ENCODE results near the gene C2orf69. TPM values are rescaled to one million over a fixed set of nuclear protein-coding genes. Genes with fewer than 3 reads are reported as not detected.

C2orf69 gene
- total and polyA plus RNA-seq, 2 of the 8 experiments (the other 6 are each of a cell fraction or from before 2014, with no cell fraction given) = 3.9 to 32.0 TPM

DNA sequence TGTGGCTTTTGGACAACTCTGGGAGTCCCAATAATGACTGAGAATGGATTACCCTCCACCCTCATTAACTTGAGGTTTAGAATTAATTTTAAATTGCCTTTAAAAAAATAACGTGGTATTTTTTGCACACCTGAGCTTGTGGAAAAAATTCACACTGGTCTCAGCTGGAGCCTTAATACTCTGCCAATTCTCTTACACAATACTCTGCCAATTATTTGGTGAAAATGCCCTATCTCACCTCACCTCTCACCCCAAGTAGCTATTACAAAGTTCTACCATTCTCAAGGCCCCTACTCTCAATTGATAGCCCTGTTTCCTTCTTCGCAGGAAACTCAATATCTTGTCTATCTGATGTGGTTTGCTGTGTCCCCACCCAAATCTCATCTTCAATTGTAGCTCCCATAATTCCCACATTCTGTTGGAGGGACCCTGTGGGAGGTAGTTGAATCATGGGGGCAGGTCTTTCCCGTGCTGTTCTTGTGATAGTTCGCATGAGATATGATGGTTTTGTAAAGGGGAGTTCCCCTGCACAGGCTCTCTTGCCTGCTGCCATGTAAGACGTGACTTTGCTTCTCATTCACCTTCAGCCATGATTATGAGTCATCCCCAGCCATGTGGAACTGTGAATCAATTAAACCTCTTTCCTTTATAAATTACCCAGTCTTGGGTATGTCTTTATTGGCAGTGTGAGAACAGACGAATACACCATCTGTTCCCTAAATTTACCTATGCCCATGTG, 27.4 kb upstream of the C2orf69 start:
- Histone ChIP-seq H3K14ac (ENCODE audit: insufficient read length) (no peak overlapping the region), H4K20me1 (replicated peaks in 1 of 2; ENCODE audit: control insufficient read depth in 1 of 2, insufficient read depth in 2 of 2, low read length in 2 of 2) (no peaks in the 10 kb centered on the region), H2BK120ac (replicated peaks; ENCODE audit: low read depth, low read length) (no peak overlapping the region), H4K8ac (ENCODE audit: extremely low read depth, insufficient read depth, low read length) (no peak overlapping the region), H3K4me2 (ENCODE audit: insufficient read depth in 1 of 2, low read depth in 2 of 2, low read length in 2 of 2) (no peak overlapping the region), H3K4ac (replicated peaks; ENCODE audit: insufficient read length, low read depth, low read length) (no peak overlapping the region), H3K56ac (replicated peaks; ENCODE audit: insufficient read length, low read depth, low read length) (no peak overlapping the region), H2BK12ac (ENCODE audit: low read depth, low read length) (no peak overlapping the region), H3K9ac (replicated peaks in 1 of 4; ENCODE audit: extremely low read depth in 1 of 4, low read depth in 3 of 4, low read length in 3 of 4) (no peak overlapping the region), H3K79me1 (ENCODE audit: low read depth, low read length) (no peaks in the 10 kb centered on the region), H4K91ac (replicated peaks; ENCODE audit: insufficient read length, low read length) (no peak overlapping the region), H2BK20ac (ENCODE audit: low read length) (no peak overlapping the region), H2AK5ac (ENCODE audit: low read depth, low read length) (no peak overlapping the region), H3K27ac (ENCODE audit: low read depth, low read length) (no peak overlapping the region), H3K23ac (ENCODE audit: insufficient read length) (no peak overlapping the region), H3K79me2 (ENCODE audit: control insufficient read depth in 1 of 2, insufficient read depth in 2 of 2, low read length in 2 of 2) (no peaks in the 10 kb centered on the region), H3K4me3 (ENCODE audit: extremely low read depth in 1 of 4, insufficient read depth in 2 of 4, low read depth in 3 of 4, low read length in 4 of 4) (no peak overlapping the region), H3K36me3 (ENCODE audit: control insufficient read depth in 2 of 4, insufficient read depth in 4 of 4, low read length in 3 of 4) (no peaks in the 10 kb centered on the region), H4K5ac (ENCODE audit: insufficient read length, low read depth, low read length) (no peak overlapping the region), H3K27me3 (replicated peaks in 1 of 4; ENCODE audit: control insufficient read depth in 3 of 4, extremely low read depth in 1 of 4, insufficient read depth in 3 of 4, low read length in 3 of 4) (no peaks in the 10 kb centered on the region), H3K9me3 (ENCODE audit: insufficient read depth in 2 of 2, low read depth in 1 of 2, low read length in 1 of 2) (0 out of 4 replicates have a peak, but pooled peaks cover 0 to under 1% of the 10 kb centered on the region in 2 experiments), H3K18ac (ENCODE audit: extremely low read depth, low read length) (no peak overlapping the region), H3K4me1 (replicated peaks in 1 of 4; ENCODE audit: control insufficient read depth in 3 of 4, insufficient read depth in 4 of 4, low read length in 3 of 4) (no peaks in the 10 kb centered on the region), H2BK5ac (ENCODE audit: low read depth, low read length) (no peak overlapping the region), H2AFZ (ENCODE audit: low read length) (no peak overlapping the region), H2BK15ac (ENCODE audit: low read length) (no peak overlapping the region), H3K23me2 (ENCODE audit: low read depth, low read length) (no peaks in the 10 kb centered on the region)
- no peak for FAIRE-seq
- ChIA-PET CTCF (ENCODE audit: partially characterized antibody) (interaction anchor here (0.8 kb wide), 1 partner anchor 27 kb away, joined by 3 read pairs; the partner anchor contains the start of gene C2orf69), POLR2A (ENCODE audit: partially characterized antibody) (no interaction called here)
- TF ChIP-seq EZH2 (IDR thresholded peaks at IDR 0.05; ENCODE audit: low read depth, low read length, severe bottlenecking) (no peak), TAF7 (optimal IDR thresholded peaks at IDR 0.05; ENCODE audit: borderline replicate concordance, low read depth, low read length) (no peak), SP1 (IDR thresholded peaks at IDR 0.05; ENCODE audit: low read depth, low read length) (no peak), RFX5 (IDR thresholded peaks at IDR 0.05; ENCODE audit: borderline replicate concordance, low read depth, low read length) (no peak), KDM1A (IDR thresholded peaks at IDR 0.05; ENCODE audit: borderline replicate concordance, low read length) (no peak), RBBP5 (IDR thresholded peaks at IDR 0.05; ENCODE audit: borderline replicate concordance, low read depth, low read length) (no peak), POLR2A (IDR thresholded peaks at IDR 0.05; ENCODE audit: control extremely low read depth in 1 of 2, low read depth in 2 of 2, low read length in 2 of 2) (no peak), JUN (IDR thresholded peaks at IDR 0.05; ENCODE audit: low read depth, low read length) (no peak)
- no peak for DNase-seq (ENCODE audit: low read depth in 1 of 2, low spot score in 2 of 2)
- WGBS, 2 experiments (ENCODE audit: extremely low coverage in 1 of 2, insufficient coverage in 1 of 2, insufficient read length in 1 of 2, insufficient replicate concordance in 2 of 2, low coverage in 1 of 2, low lambda C conversion rate in 2 of 2, missing lambda C conversion rate in 1 of 2) = 92% methylated on average over 6 of the region's 6 CpGs; no CpG with 5 or more reads in 1 of the 2 experiments

All from H1 (cell line).